Smooth muscle cell (in vitro differentiated cells): Measurements from ENCODE around the gene SH3PXD2A. TPM values are rescaled to one million over a fixed set of nuclear protein-coding genes. Genes with fewer than 3 reads are reported as not detected.
A peak's percentile ranks its signal among the peaks of the same experiment; 100 is the strongest.

Source experiments
- DNase-seq: peaks from one replicate; lab custom pipeline; 2025; ENCODE audit not compliant: unreplicated experiment; lab: John Stamatoyannopoulos, UW
- H2AFZ ChIP-seq: fragments of 200-600 bp; sonication (generic); 2 replicates; pipeline ENCODE4 v1.6.0; 2016; ENCODE audit warnings: antibody characterized with exemption, low read depth, mild to moderate bottlenecking
- H3F3A ChIP-seq: fragments of 200-600 bp; sonication (generic); 2 replicates; pipeline ENCODE4 v1.6.0; 2017; ENCODE audit warnings: antibody characterized with exemption, low read depth
- H3K27ac ChIP-seq: fragments of 200-600 bp; sonication (generic); 2 replicates; pipeline ENCODE4 v1.5.1; 2016; ENCODE audit warnings: low read depth, mild to moderate bottlenecking
- H3K27me3 ChIP-seq: fragments of 200-600 bp; sonication (generic); 2 replicates; pipeline ENCODE4 v1.6.1; 2016; ENCODE audit warnings: low read depth, mild to moderate bottlenecking
- H3K36me3 ChIP-seq: fragments of 200-600 bp; sonication (generic); 2 replicates; pipeline ENCODE4 v1.5.1; 2016; ENCODE audit warnings: low read depth
- H3K4me1 ChIP-seq: fragments of 200-600 bp; sonication (generic); 2 replicates; pipeline ENCODE4 v1.5.1; 2016; ENCODE audit warnings: low read depth
- H3K4me2 ChIP-seq: fragments of 200-600 bp; sonication (generic); 2 replicates; pipeline ENCODE4 v1.6.0; 2016; ENCODE audit warnings: mild to moderate bottlenecking
- H3K4me3 ChIP-seq: fragments of 200-600 bp; sonication (generic); 2 replicates; pipeline ENCODE4 v1.5.1; 2016; ENCODE audit warnings: mild to moderate bottlenecking
- H3K79me2 ChIP-seq: fragments of 200-600 bp; sonication (generic); 2 replicates; pipeline ENCODE4 v1.6.0; 2016; ENCODE audit warnings: low read depth, mild to moderate bottlenecking
- H3K9ac ChIP-seq: fragments of 200-600 bp; sonication (generic); 2 replicates; pipeline ENCODE4 v1.6.0; 2016; ENCODE audit warnings: low read depth
- H3K9me3 ChIP-seq: fragments of 200-600 bp; sonication (generic); replicated peaks from 2 replicates; pipeline ENCODE4 v1.5.1; 2016; ENCODE audit warnings: low read depth
- H4K20me1 ChIP-seq: fragments of 200-600 bp; sonication (generic); 2 replicates; pipeline ENCODE4 v1.6.0; 2016; ENCODE audit warnings: low read depth
- WGBS: methylation state at CpG from one replicate; pipeline ENCODE4 v1.1.7; 2016; ENCODE audit warnings: low lambda C conversion rate; 5-methylcytosine and 5-hydroxymethylcytosine counted together
- polyA plus RNA-seq: library from polyadenylated mRNA; unstranded; fragments of >200 nt; fragmentation: Nextera tagmentation; extraction: Ambion mirVana; gene quantifications from 2 replicates; pipeline ENCODE4 v1.2.1, GENCODE V29; 2016
- total RNA-seq: library from RNA; depleted of rRNA; stranded (reverse); fragments of >200 nt; gene quantifications from 2 replicates; pipeline ENCODE4 v1.2.3, GENCODE V29; 2014
- TF ChIP-seq, protein P1 (sequence below): fragments of 200-600 bp; sonication (generic); IDR thresholded peaks from 2 replicates; pipeline ENCODE4 v1.5.1; 2017; ENCODE audit warnings: borderline replicate concordance, mild to moderate bottlenecking, antibody characterized with exemption; ENCODE audit not compliant: insufficient read depth, poor library complexity, severe bottlenecking

Gene SH3PXD2A
- total and polyA plus RNA-seq, 2 experiments from 2014 or later, result 30.1 to 37.9 TPM

DNA sequence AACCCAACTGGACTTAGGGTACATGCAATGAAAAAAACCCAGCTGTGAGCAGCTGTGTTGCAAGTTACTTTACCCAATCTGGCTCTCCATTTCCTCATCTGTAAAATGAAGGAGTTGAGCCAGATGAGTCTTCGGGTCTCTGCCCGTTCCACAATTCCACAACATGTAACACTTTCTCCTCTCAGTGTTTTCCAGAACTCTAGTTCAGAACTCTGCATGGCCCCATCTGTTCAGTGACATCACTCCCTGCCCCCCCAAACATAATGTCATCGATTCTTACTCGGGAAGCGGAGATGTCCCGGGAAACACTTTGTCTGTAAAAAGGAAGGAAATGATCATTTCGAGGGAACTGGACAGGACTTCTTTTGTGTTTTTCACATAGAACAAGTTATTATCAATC is 2.5 kb downstream of the SH3PXD2A start:
- DNase-seq, result no peak
- Histone ChIP-seq H3F3A (peaks cover 30% of the 10 kb centered on the region), H3K79me2 (peaks cover 66% of the 10 kb centered on the region), H3K36me3 (no peaks in the 10 kb centered on the region), H4K20me1 (peaks cover 62% of the 10 kb centered on the region), H3K27ac (peak overlapping the region; percentile 87), H3K9ac (peak overlapping the region; percentile 46), H3K27me3 (no peaks in the 10 kb centered on the region), H3K4me1 (peaks cover 20% of the 10 kb centered on the region), H3K4me2 (peak overlapping the region; percentile 95), H2AFZ (no peak overlapping the region), H3K4me3 (peak overlapping the region; percentile 75), H3K9me3 (no peaks in the 10 kb centered on the region)
- 42% methylated on average over 7 of the region's 7 CpGs for WGBS
- TF ChIP-seq, protein P1, sequence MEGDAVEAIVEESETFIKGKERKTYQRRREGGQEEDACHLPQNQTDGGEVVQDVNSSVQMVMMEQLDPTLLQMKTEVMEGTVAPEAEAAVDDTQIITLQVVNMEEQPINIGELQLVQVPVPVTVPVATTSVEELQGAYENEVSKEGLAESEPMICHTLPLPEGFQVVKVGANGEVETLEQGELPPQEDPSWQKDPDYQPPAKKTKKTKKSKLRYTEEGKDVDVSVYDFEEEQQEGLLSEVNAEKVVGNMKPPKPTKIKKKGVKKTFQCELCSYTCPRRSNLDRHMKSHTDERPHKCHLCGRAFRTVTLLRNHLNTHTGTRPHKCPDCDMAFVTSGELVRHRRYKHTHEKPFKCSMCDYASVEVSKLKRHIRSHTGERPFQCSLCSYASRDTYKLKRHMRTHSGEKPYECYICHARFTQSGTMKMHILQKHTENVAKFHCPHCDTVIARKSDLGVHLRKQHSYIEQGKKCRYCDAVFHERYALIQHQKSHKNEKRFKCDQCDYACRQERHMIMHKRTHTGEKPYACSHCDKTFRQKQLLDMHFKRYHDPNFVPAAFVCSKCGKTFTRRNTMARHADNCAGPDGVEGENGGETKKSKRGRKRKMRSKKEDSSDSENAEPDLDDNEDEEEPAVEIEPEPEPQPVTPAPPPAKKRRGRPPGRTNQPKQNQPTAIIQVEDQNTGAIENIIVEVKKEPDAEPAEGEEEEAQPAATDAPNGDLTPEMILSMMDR, result no peak

DNA sequence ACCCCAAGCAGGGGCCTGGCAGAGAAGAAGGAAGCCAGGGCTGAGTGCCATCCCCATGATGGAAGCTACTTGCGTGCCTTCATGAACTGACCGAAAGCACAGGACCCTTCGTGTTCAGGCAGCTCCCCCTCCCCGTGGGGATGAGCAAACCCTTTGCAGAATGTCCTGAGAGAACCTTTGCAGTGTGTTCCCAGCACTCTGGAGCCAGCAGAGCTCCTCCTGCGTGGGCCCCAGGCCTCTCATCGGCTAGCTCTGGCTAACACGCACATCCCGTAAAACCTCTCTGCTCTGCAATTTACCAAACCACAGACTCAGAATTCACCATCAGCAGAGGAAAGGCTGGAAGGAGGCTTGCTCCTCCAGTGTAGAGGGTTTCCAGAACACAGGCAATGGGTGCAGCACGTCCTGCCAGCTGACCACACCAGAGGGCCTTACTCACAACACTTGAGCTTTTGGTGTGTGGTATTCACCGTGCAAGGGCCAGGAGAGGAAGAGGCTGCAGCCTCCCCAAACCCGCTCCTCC is 3.1 kb downstream of the SH3PXD2A start:
- Histone ChIP-seq H3K4me2 (peak overlapping the region; percentile 95), H3K9ac (peak overlapping the region; percentile 46), H2AFZ (no peak overlapping the region), H3K27me3 (no peaks in the 10 kb centered on the region), H3K27ac (peak overlapping the region; percentile 87), H3K4me1 (peaks cover 20% of the 10 kb centered on the region), H3K36me3 (no peaks in the 10 kb centered on the region), H3K4me3 (peak overlapping the region; percentile 75), H4K20me1 (peaks cover 68% of the 10 kb centered on the region), H3K79me2 (peaks cover 72% of the 10 kb centered on the region), H3F3A (peaks cover 30% of the 10 kb centered on the region), H3K9me3 (no peaks in the 10 kb centered on the region)
- DNase-seq, result peak; percentile 51
- TF ChIP-seq, protein P1, result no peak
- WGBS, result 15% methylated on average over 11 of the region's 11 CpGs

DNA sequence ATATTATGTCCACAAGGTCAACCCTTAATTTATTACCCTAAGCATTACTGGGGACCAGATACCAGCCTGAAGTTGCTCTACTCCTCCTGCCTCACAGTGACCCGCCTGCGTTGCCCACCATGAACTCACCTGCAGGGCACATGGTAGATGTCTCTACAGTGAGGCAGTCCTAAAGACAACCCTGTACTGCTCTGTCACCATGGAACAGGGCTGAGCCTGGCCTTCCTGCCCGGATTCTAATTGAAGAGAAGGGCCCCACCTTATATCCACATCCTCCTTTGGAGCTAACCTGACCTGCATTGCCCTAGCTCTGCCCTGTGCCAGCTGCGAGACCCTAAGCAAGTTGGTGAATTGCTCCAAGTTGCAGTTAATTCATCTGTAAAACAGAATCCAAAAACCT is 4.1 kb downstream of the SH3PXD2A start:
- peaks cover 20% of the 10 kb centered on the region for H3K4me1 ChIP-seq
- TF ChIP-seq, protein P1, result no peak
- H3F3A ChIP-seq, result peaks cover 23% of the 10 kb centered on the region
- peaks cover 78% of the 10 kb centered on the region for H4K20me1 ChIP-seq
- peak overlapping the region; percentile 48 for H3K9ac ChIP-seq
- H3K4me3 ChIP-seq, result no peak overlapping the region
- no peaks in the 10 kb centered on the region for H3K9me3 ChIP-seq
- peak overlapping the region; percentile 87 for H3K27ac ChIP-seq
- no peak overlapping the region for H2AFZ ChIP-seq
- 91% methylated on average over 4 of the region's 4 CpGs for WGBS
- H3K79me2 ChIP-seq, result peaks cover 82% of the 10 kb centered on the region
- H3K36me3 ChIP-seq, result no peaks in the 10 kb centered on the region
- no peak for DNase-seq
- H3K4me2 ChIP-seq, result peak overlapping the region; percentile 95
- no peaks in the 10 kb centered on the region for H3K27me3 ChIP-seq

DNA sequence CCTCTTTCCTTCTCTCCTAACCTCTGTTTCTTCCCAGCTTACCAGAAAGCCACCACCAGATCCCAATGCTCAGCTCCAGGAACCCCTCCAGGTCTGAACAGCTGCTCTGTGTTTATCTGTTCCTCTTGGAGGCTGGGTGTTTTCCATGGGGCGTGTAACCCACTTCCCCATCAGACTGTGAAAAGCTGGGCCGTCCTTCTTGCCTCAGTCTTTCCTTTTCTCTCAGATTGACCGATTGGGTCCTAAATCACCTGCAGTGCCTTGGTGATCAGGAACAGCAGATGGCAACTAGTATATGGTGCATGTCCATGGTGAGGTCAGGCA is 4.8 kb downstream of the SH3PXD2A start:
- no peaks in the 10 kb centered on the region for H3K27me3 ChIP-seq
- WGBS, result 58% methylated on average over 3 of the region's 3 CpGs
- peaks cover 20% of the 10 kb centered on the region for H3K4me1 ChIP-seq
- no peaks in the 10 kb centered on the region for H3K9me3 ChIP-seq
- peak overlapping the region; percentile 95 for H3K4me2 ChIP-seq
- no peak for DNase-seq
- H3K79me2 ChIP-seq, result peaks cover 90% of the 10 kb centered on the region
- H3F3A ChIP-seq, result peaks cover 23% of the 10 kb centered on the region
- H3K27ac ChIP-seq, result peak overlapping the region; percentile 87
- H3K36me3 ChIP-seq, result no peaks in the 10 kb centered on the region
- H3K9ac ChIP-seq, result peak overlapping the region; percentile 48
- H2AFZ ChIP-seq, result no peak overlapping the region
- TF ChIP-seq, protein P1, result no peak
- peaks cover 86% of the 10 kb centered on the region for H4K20me1 ChIP-seq
- H3K4me3 ChIP-seq, result no peak overlapping the region
